ENCODE measurements around the gene PTDSS2. TPM values are rescaled to one million over a fixed set of nuclear protein-coding genes. Genes with fewer than 3 reads are reported as not detected.

The PTDSS2 gene
- total and polyA plus RNA-seq, 5 donors = 30.2 to 33.3 (median 30.9) TPM

GRCh38 chr11:539971-540481 is 89.9 kb downstream of the PTDSS2 start:
- WGBS = 89% methylated on average over 8 of the region's 8 CpGs
- no peak overlapping the region for H3K4me3 ChIP-seq (ENCODE audit: low read length)
- peak in 2 of 3 donors; percentile 42 to 49 for DNase-seq
- no peaks in the 10 kb centered on the region for H3K9me3 ChIP-seq (ENCODE audit: control insufficient read depth, low read length)
- intact Hi-C loops (cut with DNase I) = no loop called here
- H3K4me1 ChIP-seq (ENCODE audit: control insufficient read depth, insufficient read depth, low read length) = no peaks in the 10 kb centered on the region
- no peak for ATAC-seq
- no peak overlapping the region for H3K27ac ChIP-seq (ENCODE audit: low read length)
- H3K27me3 ChIP-seq (ENCODE audit: control insufficient read depth, insufficient read depth) = no peaks in the 10 kb centered on the region

Other genes starting within 250 kb of the PTDSS2 start
- gene BET1L, start 242.9 kb upstream of the PTDSS2 start, total RNA-seq = 10 to 100 TPM; 27.1 to 39.9 (median 35.5) TPM
- gene BET1L, start 242.9 kb upstream of the PTDSS2 start, polyA plus RNA-seq = 20.9 TPM
- 10 to 100 TPM; 52.4 to 80.6 (median 58.5) TPM for gene RIC8A, start 242.6 kb upstream of the PTDSS2 start, total RNA-seq
- 42.4 TPM for gene RIC8A, start 242.6 kb upstream of the PTDSS2 start, polyA plus RNA-seq
- gene SIRT3, start 213.9 kb upstream of the PTDSS2 start, total RNA-seq = 10 to 100 TPM; 18.5 to 32.5 (median 27.1) TPM
- gene SIRT3, start 213.9 kb upstream of the PTDSS2 start, polyA plus RNA-seq = 23.9 TPM
- 10 to 100 TPM; 76.8 to 92.9 (median 85.9) TPM for gene PSMD13, start 213.3 kb upstream of the PTDSS2 start, total RNA-seq
- 106 TPM for gene PSMD13, start 213.3 kb upstream of the PTDSS2 start, polyA plus RNA-seq
- under 1 TPM in 2 of 4 donors, not detected in 2; 0.11 to 0.24 TPM for gene NLRP6, start 171.9 kb upstream of the PTDSS2 start, total RNA-seq
- 0.02 TPM for gene NLRP6, start 171.9 kb upstream of the PTDSS2 start, polyA plus RNA-seq
- gene PGGHG, start 161.2 kb upstream of the PTDSS2 start, total RNA-seq = 10 to 100 TPM in 3 of 4 donors, 1 to 10 TPM in 1; 9.9 to 15.8 (median 11.9) TPM
- gene PGGHG, start 161.2 kb upstream of the PTDSS2 start, polyA plus RNA-seq = 18.7 TPM
- not detected for gene IFITM5, start 150.8 kb upstream of the PTDSS2 start, total RNA-seq
- gene IFITM5, start 150.8 kb upstream of the PTDSS2 start, polyA plus RNA-seq = not detected
- gene IFITM2, start 142.5 kb upstream of the PTDSS2 start, total RNA-seq = 100 to 1,000 TPM; 180 to 290 (median 240) TPM
- gene IFITM2, start 142.5 kb upstream of the PTDSS2 start, polyA plus RNA-seq = 393 TPM
- gene IFITM1, start 136.2 kb upstream of the PTDSS2 start, total RNA-seq = 100 to 1,000 TPM in 3 of 4 donors, 10 to 100 TPM in 1; 85.0 to 169 (median 116) TPM
- 235 TPM for gene IFITM1, start 136.2 kb upstream of the PTDSS2 start, polyA plus RNA-seq
- gene IFITM3, start 129.4 kb upstream of the PTDSS2 start, total RNA-seq = 100 to 1,000 TPM; 263 to 569 (median 519) TPM
- 749 TPM for gene IFITM3, start 129.4 kb upstream of the PTDSS2 start, polyA plus RNA-seq
- gene B4GALNT4, start 80.8 kb upstream of the PTDSS2 start, total RNA-seq = 1 to 10 TPM; 1.0 to 1.6 (median 1.3) TPM
- 2.5 TPM for gene B4GALNT4, start 80.8 kb upstream of the PTDSS2 start, polyA plus RNA-seq
- gene PKP3, start 56.1 kb upstream of the PTDSS2 start, total RNA-seq = under 1 TPM; 0.26 to 0.88 (median 0.63) TPM
- 0.36 TPM for gene PKP3, start 56.1 kb upstream of the PTDSS2 start, polyA plus RNA-seq
- gene SIGIRR, start 35.3 kb upstream of the PTDSS2 start, total RNA-seq = 10 to 100 TPM; 28.6 to 42.4 (median 35.1) TPM
- gene SIGIRR, start 35.3 kb upstream of the PTDSS2 start, polyA plus RNA-seq = 61.8 TPM
- under 1 TPM; 0.14 to 0.46 (median 0.20) TPM for gene ANO9, start 8.3 kb upstream of the PTDSS2 start, total RNA-seq
- gene ANO9, start 8.3 kb upstream of the PTDSS2 start, polyA plus RNA-seq = 0.20 TPM
- gene RNH1, start 57.0 kb downstream of the PTDSS2 start, total RNA-seq = 100 to 1,000 TPM; 188 to 203 (median 195) TPM
- 162 TPM for gene RNH1, start 57.0 kb downstream of the PTDSS2 start, polyA plus RNA-seq
- 10 to 100 TPM; 45.7 to 60.4 (median 49.3) TPM for gene HRAS, start 85.3 kb downstream of the PTDSS2 start, total RNA-seq
- gene HRAS, start 85.3 kb downstream of the PTDSS2 start, polyA plus RNA-seq = 64.4 TPM
- gene LRRC56, start 87.2 kb downstream of the PTDSS2 start, total RNA-seq = under 1 TPM; 0.36 to 0.59 (median 0.43) TPM
- gene LRRC56, start 87.2 kb downstream of the PTDSS2 start, polyA plus RNA-seq = 0.48 TPM
- gene LMNTD2, start 110.5 kb downstream of the PTDSS2 start, total RNA-seq = 1 to 10 TPM in 2 of 4 donors, under 1 TPM in 2; 0.65 to 1.4 (median 0.83) TPM
- 0.50 TPM for gene LMNTD2, start 110.5 kb downstream of the PTDSS2 start, polyA plus RNA-seq
- gene RASSF7, start 110.7 kb downstream of the PTDSS2 start, total RNA-seq = 1 to 10 TPM; 2.5 to 6.3 (median 3.5) TPM
- gene RASSF7, start 110.7 kb downstream of the PTDSS2 start, polyA plus RNA-seq = 5.3 TPM
- 10 to 100 TPM; 18.2 to 20.8 (median 20.1) TPM for gene PHRF1, start 126.2 kb downstream of the PTDSS2 start, total RNA-seq
- 17.0 TPM for gene PHRF1, start 126.2 kb downstream of the PTDSS2 start, polyA plus RNA-seq
- gene IRF7, start 165.7 kb downstream of the PTDSS2 start, total RNA-seq = 10 to 100 TPM in 3 of 4 donors, 1 to 10 TPM in 1; 9.4 to 19.2 (median 13.5) TPM
- gene IRF7, start 165.7 kb downstream of the PTDSS2 start, polyA plus RNA-seq = 14.8 TPM
- gene CDHR5, start 174.7 kb downstream of the PTDSS2 start, total RNA-seq = not detected
- 0.02 TPM for gene CDHR5, start 174.7 kb downstream of the PTDSS2 start, polyA plus RNA-seq
- gene SCT, start 176.9 kb downstream of the PTDSS2 start, total RNA-seq = 1 to 10 TPM in 2 of 4 donors, under 1 TPM in 1, not detected in 1; 0.79 to 1.2 (median 1.1) TPM
- not detected for gene SCT, start 176.9 kb downstream of the PTDSS2 start, polyA plus RNA-seq
- gene DRD4, start 187.0 kb downstream of the PTDSS2 start, total RNA-seq = 1 to 10 TPM in 1 of 4 donors, under 1 TPM in 2, not detected in 1; 0.26 to 1.0 (median 0.29) TPM
- 0.14 TPM for gene DRD4, start 187.0 kb downstream of the PTDSS2 start, polyA plus RNA-seq
- 10 to 100 TPM; 18.2 to 25.2 (median 22.6) TPM for gene DEAF1, start 244.9 kb downstream of the PTDSS2 start, total RNA-seq
- gene DEAF1, start 244.9 kb downstream of the PTDSS2 start, polyA plus RNA-seq = 17.5 TPM
- gene TMEM80, start 245.5 kb downstream of the PTDSS2 start, total RNA-seq = 10 to 100 TPM; 12.6 to 16.4 (median 14.3) TPM
- 17.6 TPM for gene TMEM80, start 245.5 kb downstream of the PTDSS2 start, polyA plus RNA-seq

All from right cardiac atrium (tissue), 5 donors.